Ammon's horn (tissue), 1 donor: ENCODE results near the gene NFIX.
A peak's percentile ranks its signal among the peaks of the same experiment; 100 is the strongest.

ENCODE experiments used
- DNase-seq: peaks from one replicate; pipeline ENCODE4 v3.0.0-alpha.2; 2016; ENCODE audit warnings: low spot score

The NFIX gene

GRCh38 chr19:13022111-13022858 is 27.0 kb downstream of the NFIX start:
- DNase-seq, result peak; percentile 67

GRCh38 chr19:13022859-13023636 is 27.8 kb downstream of the NFIX start:
- peak; percentile 95 for DNase-seq

GRCh38 chr19:13023656-13024055 is 28.4 kb downstream of the NFIX start:
- DNase-seq, result no peak

GRCh38 chr19:13024126-13024950 is 29.1 kb downstream of the NFIX start:
- peak; percentile 69 for DNase-seq

GRCh38 chr19:13024951-13025697 is 29.8 kb downstream of the NFIX start:
- DNase-seq, result peak; percentile 60

GRCh38 chr19:13025819-13026456 is 30.7 kb downstream of the NFIX start:
- peak; percentile 64 for DNase-seq

GRCh38 chr19:13026462-13027370 is 31.4 kb downstream of the NFIX start:
- DNase-seq, result no peak

GRCh38 chr19:13027557-13027956 is 32.3 kb downstream of the NFIX start:
- no peak for DNase-seq

- peak; percentile 53 for DNase-seq
Observed at GRCh38 chr19:13028027-13028426, 32.8 kb downstream of the NFIX start.

- DNase-seq, result no peak
Observed at GRCh38 chr19:13029301-13029880, 34.1 kb downstream of the NFIX start.

GRCh38 chr19:13029893-13030292 is 34.6 kb downstream of the NFIX start:
- peak; percentile 87 for DNase-seq

GRCh38 chr19:13031917-13032623 is 36.8 kb downstream of the NFIX start:
- DNase-seq, result peak; percentile 91

GRCh38 chr19:13032837-13033236 is 37.6 kb downstream of the NFIX start:
- no peak for DNase-seq

- peak; percentile 82 for DNase-seq
Observed at GRCh38 chr19:13033244-13033643, 38.0 kb downstream of the NFIX start.

- DNase-seq, result peak; percentile 84
Observed at GRCh38 chr19:13033819-13034611, 38.7 kb downstream of the NFIX start.

- DNase-seq, result no peak
Observed at GRCh38 chr19:13034636-13035035, 39.4 kb downstream of the NFIX start.

GRCh38 chr19:13035820-13036365 is 40.6 kb downstream of the NFIX start:
- no peak for DNase-seq
